Stimulated activated naive CD4-positive, alpha-beta T cell (primary cell): Measurements from ENCODE around the gene NR1H3.
"Not testable (repeated sequence)": the region's sequence is repeated elsewhere in the genome, so short reads cannot be mapped to it uniquely, and the experiment has no call there.

Experiments used
- DNase-seq, 6 experiments: peaks; one replicate each; lab custom pipeline; 2025; lab: John Stamatoyannopoulos, UW

The NR1H3 gene

GRCh38 chr11:47257517-47258316, at the start of gene NR1H3:
TSS of gene NR1H3 (plus strand) at chr11:47257996. CDS start at chr11:47259217, 1,221 bp downstream.
- DNase-seq: no peak

GRCh38 chr11:47208008-47208552, 49.7 kb upstream of the NR1H3 start:
- not testable (repeated sequence) for DNase-seq

- no peak for DNase-seq
Observed at GRCh38 chr11:47208628-47209027, 49.2 kb upstream of the NR1H3 start.

GRCh38 chr11:47212938-47213337, 44.9 kb upstream of the NR1H3 start:
- no peak for DNase-seq

GRCh38 chr11:47213950-47214565, 43.7 kb upstream of the NR1H3 start:
- peak; percentile 66 to 80 (median 74) for DNase-seq

DNA sequence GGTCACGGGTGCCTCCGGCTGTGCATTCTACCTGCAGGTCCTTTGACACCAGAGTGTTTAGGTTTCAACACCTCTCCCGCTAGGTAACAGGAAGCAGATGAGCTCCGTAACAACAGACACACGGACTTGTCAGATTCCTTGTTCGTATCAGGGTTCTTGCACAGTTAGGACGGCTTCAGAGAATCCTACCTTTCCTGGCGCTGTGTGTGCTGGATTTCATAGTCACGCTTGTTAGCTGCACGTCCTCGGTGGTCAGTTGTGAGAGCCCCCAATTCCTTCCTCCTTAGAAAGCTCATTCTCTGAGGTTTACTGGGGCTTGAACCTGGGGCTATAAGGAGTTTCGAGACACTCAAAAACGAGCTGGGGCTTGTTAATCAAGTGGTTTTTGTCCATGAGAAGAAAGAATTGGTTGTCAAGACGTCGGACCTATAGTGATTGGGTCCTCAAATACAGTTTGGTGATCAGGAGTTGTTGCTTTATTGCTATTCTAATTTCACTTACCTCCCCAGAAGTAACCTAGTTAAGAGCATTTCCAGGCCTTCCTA, 42.4 kb upstream of the NR1H3 start:
- no peak for DNase-seq

GRCh38 chr11:47216121-47216798, 41.5 kb upstream of the NR1H3 start:
- peak in 2 of 6 experiments; percentile 1 to 13 for DNase-seq

GRCh38 chr11:47220401-47220821, 37.4 kb upstream of the NR1H3 start:
- no peak for DNase-seq

DNA sequence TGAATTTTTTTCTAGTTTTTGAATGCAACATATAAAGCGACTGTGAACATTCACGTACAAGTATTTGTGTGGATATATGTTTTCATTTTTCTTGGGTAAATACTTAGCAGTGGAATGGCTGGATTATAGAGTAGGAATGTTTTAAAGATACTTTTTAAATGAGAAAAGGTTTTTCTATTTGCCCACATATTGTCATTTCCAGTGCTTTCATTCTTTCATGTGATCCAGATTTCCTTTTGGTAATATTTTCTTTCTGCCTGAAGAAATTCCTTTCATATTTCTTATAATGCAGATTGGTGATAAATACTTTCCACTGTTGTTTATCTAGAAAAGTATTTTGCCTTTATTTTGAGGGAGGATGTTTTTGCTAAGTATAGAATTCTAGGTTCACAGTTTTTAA, 35.1 kb upstream of the NR1H3 start:
- DNase-seq: no peak

GRCh38 chr11:47225552-47226400, 32.0 kb upstream of the NR1H3 start:
- DNase-seq: no peak

GRCh38 chr11:47229161-47229560, 28.6 kb upstream of the NR1H3 start:
- DNase-seq: no peak

DNA sequence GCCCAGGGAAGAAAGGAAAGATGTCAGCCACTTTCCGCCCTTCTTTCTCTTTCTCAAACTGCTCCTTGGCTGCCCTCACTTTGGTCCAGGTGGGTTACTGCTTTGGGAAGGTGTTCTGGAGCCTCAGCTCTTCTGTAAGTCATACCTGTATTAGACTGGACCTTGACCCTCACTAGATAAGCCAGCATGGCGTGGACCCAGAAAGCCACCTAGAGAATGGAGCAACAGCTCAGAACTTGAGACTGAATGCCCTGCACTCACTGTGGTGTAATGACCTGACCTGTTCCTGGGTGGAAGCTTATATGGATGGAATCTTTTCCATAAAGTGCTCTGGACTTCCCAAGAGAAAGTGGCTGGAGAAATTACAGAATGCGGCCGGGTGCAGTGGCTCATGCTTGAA, 24.7 kb upstream of the NR1H3 start:
- DNase-seq: no peak

GRCh38 chr11:47233989-47234668, 23.7 kb upstream of the NR1H3 start:
- DNase-seq: peak in 3 of 6 experiments; percentile 6 to 23 (median 22)

DNA sequence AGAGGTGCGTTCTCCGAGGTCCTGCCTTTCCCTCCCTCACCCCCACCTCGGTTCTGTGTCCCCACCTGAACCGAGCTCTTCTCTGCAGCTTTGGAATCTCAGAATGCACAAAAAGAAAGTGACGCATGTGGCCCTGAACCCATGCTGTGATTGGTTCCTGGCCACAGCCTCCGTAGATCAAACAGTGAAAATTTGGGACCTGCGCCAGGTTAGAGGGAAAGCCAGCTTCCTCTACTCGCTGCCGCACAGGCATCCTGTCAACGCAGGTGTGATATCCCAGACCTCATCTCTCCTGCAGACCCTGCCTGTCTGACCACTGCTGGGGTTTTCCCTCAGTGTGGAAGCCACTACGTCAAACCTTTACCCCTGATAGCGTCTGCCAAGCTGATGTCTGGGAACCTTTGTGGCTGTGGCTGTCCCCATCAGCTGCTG, 23.1 kb upstream of the NR1H3 start:
- peak; percentile 56 to 87 (median 78) for DNase-seq

DNA sequence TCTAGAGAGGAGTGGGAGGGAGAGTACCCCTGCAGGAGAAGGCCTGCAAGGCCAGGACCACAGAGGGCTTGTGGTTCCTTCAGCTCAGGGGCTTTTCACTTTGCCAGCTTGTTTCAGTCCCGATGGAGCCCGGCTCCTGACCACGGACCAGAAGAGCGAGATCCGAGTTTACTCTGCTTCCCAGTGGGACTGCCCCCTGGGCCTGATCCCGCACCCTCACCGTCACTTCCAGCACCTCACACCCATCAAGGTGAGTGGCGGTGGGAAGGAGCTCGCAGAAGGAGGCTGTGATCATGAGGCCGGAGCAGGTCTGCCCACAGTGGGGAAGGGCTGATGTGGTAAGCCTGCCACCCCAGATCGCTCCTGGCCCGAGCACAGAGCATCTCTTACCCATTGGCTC, 22.6 kb upstream of the NR1H3 start:
- peak in 1 of 6 experiments; percentile 34 for DNase-seq

DNA sequence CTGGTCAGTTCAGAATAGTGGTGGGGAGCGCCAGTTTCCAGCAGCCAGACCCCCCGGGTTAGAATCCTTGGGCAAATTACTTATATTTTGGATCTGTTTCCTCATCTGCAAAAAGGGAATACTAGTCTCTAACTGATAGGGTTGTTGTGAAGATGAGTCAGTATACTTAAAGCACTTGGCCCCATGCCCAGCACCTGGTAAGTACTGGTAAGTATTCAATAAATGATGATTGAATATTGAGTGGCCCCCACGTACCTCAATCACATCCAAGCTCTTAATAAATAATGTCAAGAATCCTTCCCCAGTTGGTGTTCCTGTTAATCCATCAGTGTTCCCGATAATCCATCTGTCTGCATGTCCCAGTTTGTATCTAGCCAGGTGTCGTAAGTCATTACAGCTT, 21.3 kb upstream of the NR1H3 start:
- DNase-seq: no peak

DNA sequence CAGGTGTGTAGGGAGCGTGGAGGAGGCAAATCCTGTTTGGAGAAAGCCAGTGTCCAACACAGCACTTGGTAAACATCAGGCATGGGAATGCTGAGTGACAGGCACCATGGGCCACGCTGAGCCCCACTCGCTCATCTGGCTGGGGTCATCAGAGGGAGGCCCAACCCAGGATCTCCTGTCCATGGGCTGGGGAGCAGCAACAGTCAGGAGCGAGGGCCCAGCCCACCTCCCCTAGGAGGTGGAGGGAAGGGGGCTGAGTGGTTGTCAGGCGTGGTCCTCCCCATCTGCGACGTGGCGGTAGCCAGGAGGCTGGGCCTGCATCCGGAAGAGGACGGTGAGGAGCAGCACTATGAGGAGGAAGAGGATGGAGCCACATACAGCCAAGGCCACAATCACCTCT, 17.9 kb upstream of the NR1H3 start:
- no peak for DNase-seq

GRCh38 chr11:47241841-47242301, 15.9 kb upstream of the NR1H3 start:
- DNase-seq: no peak

- DNase-seq: no peak
Observed at GRCh38 chr11:47242596-47243192, 15.1 kb upstream of the NR1H3 start.

GRCh38 chr11:47243454-47243853, 14.3 kb upstream of the NR1H3 start:
- DNase-seq: no peak
